IPS-20b (cell line): ENCODE measurements around the gene JMJD6.

Experiments
- H3K27ac ChIP-seq: one replicate; pipeline ENCODE4 v1.5.1; 2013; ENCODE audit warnings: low read length
- H3K27me3 ChIP-seq: 2 replicates; pipeline ENCODE4 v1.6.1; 2013; ENCODE audit warnings: mild to moderate bottlenecking, low read length, inconsistent platforms; ENCODE audit not compliant: insufficient read depth
- H3K36me3 ChIP-seq: 2 replicates; pipeline ENCODE4 v1.6.1; 2013; ENCODE audit warnings: low read depth, mild to moderate bottlenecking, inconsistent platforms, low read length, moderate library complexity; ENCODE audit not compliant: insufficient read depth
- H3K4me1 ChIP-seq: 2 replicates; pipeline ENCODE4 v1.6.1; 2013; ENCODE audit warnings: mild to moderate bottlenecking, control low read depth, inconsistent platforms, low read length, moderate library complexity; ENCODE audit not compliant: insufficient read depth
- H3K4me3 ChIP-seq: 2 replicates; pipeline ENCODE4 v1.5.1; 2013; ENCODE audit warnings: mild to moderate bottlenecking, low read length, inconsistent platforms
- H3K9ac ChIP-seq: 2 replicates; pipeline ENCODE4 v1.6.1; 2013; ENCODE audit warnings: low read depth, mild to moderate bottlenecking, inconsistent platforms, low read length, moderate library complexity
- H3K9me3 ChIP-seq: 2 replicates; pipeline ENCODE4 v1.6.1; 2013; ENCODE audit warnings: mild to moderate bottlenecking, low read depth, low read length, inconsistent platforms; ENCODE audit not compliant: insufficient read depth

JMJD6 gene

GRCh38 chr17:76726231-76726775 is at the start of gene JMJD6:
TSS of gene JMJD6 (minus strand) at chr17:76726606. CDS start at chr17:76726475, 131 bp downstream.
- Histone ChIP-seq H3K27ac (peak within 1 kb of the TSS; percentile 89), H3K27me3 (no peaks in the 10 kb centered on the region), H3K36me3 (peaks cover 46% of the 10 kb centered on the region), H3K4me1 (no peaks in the 10 kb centered on the region; the same call in 1 of the 2 replicates), H3K9me3 (no peaks in the 10 kb centered on the region), H3K9ac (peak within 1 kb of the TSS; percentile 95), H3K4me3 (peak within 1 kb of the TSS; percentile 85)

- Histone ChIP-seq H3K27ac (no peak overlapping the region), H3K9me3 (no peaks in the 10 kb centered on the region), H3K36me3 (peaks cover 36% of the 10 kb centered on the region), H3K27me3 (no peaks in the 10 kb centered on the region), H3K4me3 (no peak overlapping the region), H3K4me1 (no peaks in the 10 kb centered on the region), H3K9ac (no peak overlapping the region)
These were observed 48.7 kb upstream of the JMJD6 start for GRCh38 chr17:76775021-76775600.

- Histone ChIP-seq H3K27me3 (no peaks in the 10 kb centered on the region), H3K9ac (no peak overlapping the region), H3K36me3 (peaks cover 24% of the 10 kb centered on the region), H3K4me1 (no peaks in the 10 kb centered on the region), H3K4me3 (no peak overlapping the region), H3K27ac (no peak overlapping the region), H3K9me3 (no peaks in the 10 kb centered on the region)
These were observed 46.6 kb upstream of the JMJD6 start for GRCh38 chr17:76772842-76773525.

GRCh38 chr17:76758570-76758969 is 32.2 kb upstream of the JMJD6 start:
- no peak overlapping the region for H3K9ac ChIP-seq
- no peaks in the 10 kb centered on the region for H3K9me3 ChIP-seq
- H3K4me1 ChIP-seq: no peaks in the 10 kb centered on the region
- no peaks in the 10 kb centered on the region for H3K27me3 ChIP-seq
- H3K27ac ChIP-seq: no peak overlapping the region
- H3K36me3 ChIP-seq: peaks cover 11% of the 10 kb centered on the region
- H3K4me3 ChIP-seq: no peak overlapping the region

- peaks cover 11% of the 10 kb centered on the region for H3K36me3 ChIP-seq
- H3K27ac ChIP-seq: no peak overlapping the region
- H3K9ac ChIP-seq: no peak overlapping the region
- H3K27me3 ChIP-seq: no peaks in the 10 kb centered on the region
- H3K4me1 ChIP-seq: no peaks in the 10 kb centered on the region
- no peak overlapping the region for H3K4me3 ChIP-seq
- no peaks in the 10 kb centered on the region for H3K9me3 ChIP-seq
These were observed 30.9 kb upstream of the JMJD6 start for GRCh38 chr17:76757256-76757655.

- no peak overlapping the region for H3K4me3 ChIP-seq
- no peaks in the 10 kb centered on the region for H3K4me1 ChIP-seq
- H3K9ac ChIP-seq: no peak overlapping the region
- H3K36me3 ChIP-seq: peaks cover 11% of the 10 kb centered on the region
- H3K27ac ChIP-seq: no peak overlapping the region
- H3K9me3 ChIP-seq: no peaks in the 10 kb centered on the region
- H3K27me3 ChIP-seq: no peaks in the 10 kb centered on the region
These were observed 28.9 kb upstream of the JMJD6 start for GRCh38 chr17:76755285-76755684.

GRCh38 chr17:76753061-76753961 is 26.9 kb upstream of the JMJD6 start:
- Histone ChIP-seq H3K4me3 (no peak overlapping the region), H3K9me3 (no peaks in the 10 kb centered on the region), H3K27me3 (no peaks in the 10 kb centered on the region), H3K27ac (no peak overlapping the region), H3K9ac (no peak overlapping the region), H3K36me3 (peaks cover 11% of the 10 kb centered on the region), H3K4me1 (no peaks in the 10 kb centered on the region)

GRCh38 chr17:76752006-76752405 is 25.6 kb upstream of the JMJD6 start:
- H3K4me3 ChIP-seq: no peak overlapping the region
- no peaks in the 10 kb centered on the region for H3K27me3 ChIP-seq
- peaks cover 8% of the 10 kb centered on the region for H3K36me3 ChIP-seq
- H3K9me3 ChIP-seq: no peaks in the 10 kb centered on the region
- no peak overlapping the region for H3K27ac ChIP-seq
- no peak overlapping the region for H3K9ac ChIP-seq
- H3K4me1 ChIP-seq: no peaks in the 10 kb centered on the region

GRCh38 chr17:76751416-76751993 is 25.1 kb upstream of the JMJD6 start:
- Histone ChIP-seq H3K4me1 (no peaks in the 10 kb centered on the region), H3K36me3 (peaks cover 11% of the 10 kb centered on the region), H3K27ac (no peak overlapping the region)

GRCh38 chr17:76748657-76749056 is 22.3 kb upstream of the JMJD6 start:
- Histone ChIP-seq H3K27me3 (no peaks in the 10 kb centered on the region), H3K27ac (no peak overlapping the region), H3K4me3 (no peak overlapping the region), H3K36me3 (peaks cover 34% of the 10 kb centered on the region), H3K9ac (no peak overlapping the region), H3K9me3 (no peaks in the 10 kb centered on the region), H3K4me1 (no peaks in the 10 kb centered on the region)

More at GRCh38 chr17:76751416-76751993, 25.1 kb upstream of the JMJD6 start:
- Histone ChIP-seq H3K9me3 (no peaks in the 10 kb centered on the region), H3K4me3 (no peak overlapping the region), H3K9ac (no peak overlapping the region), H3K27me3 (no peaks in the 10 kb centered on the region)

GRCh38 chr17:76747716-76748363 is 21.4 kb upstream of the JMJD6 start:
- Histone ChIP-seq H3K27ac (no peak overlapping the region), H3K36me3 (peaks cover 36% of the 10 kb centered on the region), H3K9me3 (no peaks in the 10 kb centered on the region), H3K4me1 (no peaks in the 10 kb centered on the region), H3K27me3 (no peaks in the 10 kb centered on the region), H3K4me3 (no peak overlapping the region), H3K9ac (no peak overlapping the region)
